ENCODE results near the gene ZNF653. TPM values are rescaled to one million over a fixed set of nuclear protein-coding genes. Genes with fewer than 3 reads are reported as not detected.

The ZNF653 gene
- total RNA-seq, 4 donors from 2014 or later, result 13.6 to 41.7 (median 14.2) TPM

DNA sequence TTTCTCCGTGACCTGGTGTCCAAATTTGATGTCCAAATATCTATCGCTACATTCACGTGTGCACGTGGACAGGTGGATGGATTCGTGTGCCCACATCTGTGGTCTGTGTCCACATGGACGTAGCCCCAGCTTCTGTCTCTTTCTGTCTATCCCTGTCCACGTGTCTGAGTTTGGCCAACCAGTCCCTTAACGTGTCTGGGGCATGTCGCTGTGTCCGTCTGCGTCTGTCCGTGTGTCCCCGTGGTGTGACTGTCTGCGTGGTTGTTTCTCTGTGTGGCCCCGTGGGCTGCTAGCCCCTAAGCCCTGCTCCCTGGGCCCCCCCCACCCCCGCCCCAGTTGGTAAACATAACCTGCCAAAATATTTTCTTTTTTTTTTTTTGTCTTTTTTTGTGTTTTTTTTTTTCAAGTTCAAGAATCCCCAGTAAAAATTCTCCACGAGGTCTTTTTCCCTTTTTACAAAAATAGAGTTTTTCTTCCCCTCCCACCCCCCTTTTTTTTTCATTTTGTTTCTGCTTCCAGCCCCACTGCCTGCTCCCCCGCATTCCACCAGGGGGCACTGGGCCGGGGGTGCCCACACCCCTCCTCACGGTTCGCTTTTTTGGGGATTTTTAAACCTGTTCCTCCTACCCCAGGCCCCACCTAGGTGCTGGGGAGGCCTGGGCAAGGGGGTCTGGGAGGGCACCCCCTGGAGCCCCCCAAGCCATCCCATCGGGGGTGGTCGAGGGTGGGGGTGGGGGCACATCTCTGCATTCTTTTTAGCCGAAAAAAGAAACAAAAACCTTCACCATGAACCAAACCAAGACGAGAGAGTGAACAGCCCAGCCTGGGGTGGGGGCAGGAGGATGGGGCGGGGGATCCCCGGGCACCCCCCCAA is 51.9 kb downstream of the ZNF653 start:
- Histone ChIP-seq H3K4me3 (replicated peaks in 1 of 3) (no peak overlapping the region), H3K4me1 (no peaks in the 10 kb centered on the region), H3K27ac (no peak overlapping the region), H3K9me3 (no peaks in the 10 kb centered on the region), H3K36me3 (peaks cover 12% of the 10 kb centered on the region in 2 donors), H3K27me3 (no peaks in the 10 kb centered on the region)
- no peak for TF ChIP-seq POLR2A (IDR thresholded peaks at IDR 0.05)
- TF ChIP-seq, protein P1, sequence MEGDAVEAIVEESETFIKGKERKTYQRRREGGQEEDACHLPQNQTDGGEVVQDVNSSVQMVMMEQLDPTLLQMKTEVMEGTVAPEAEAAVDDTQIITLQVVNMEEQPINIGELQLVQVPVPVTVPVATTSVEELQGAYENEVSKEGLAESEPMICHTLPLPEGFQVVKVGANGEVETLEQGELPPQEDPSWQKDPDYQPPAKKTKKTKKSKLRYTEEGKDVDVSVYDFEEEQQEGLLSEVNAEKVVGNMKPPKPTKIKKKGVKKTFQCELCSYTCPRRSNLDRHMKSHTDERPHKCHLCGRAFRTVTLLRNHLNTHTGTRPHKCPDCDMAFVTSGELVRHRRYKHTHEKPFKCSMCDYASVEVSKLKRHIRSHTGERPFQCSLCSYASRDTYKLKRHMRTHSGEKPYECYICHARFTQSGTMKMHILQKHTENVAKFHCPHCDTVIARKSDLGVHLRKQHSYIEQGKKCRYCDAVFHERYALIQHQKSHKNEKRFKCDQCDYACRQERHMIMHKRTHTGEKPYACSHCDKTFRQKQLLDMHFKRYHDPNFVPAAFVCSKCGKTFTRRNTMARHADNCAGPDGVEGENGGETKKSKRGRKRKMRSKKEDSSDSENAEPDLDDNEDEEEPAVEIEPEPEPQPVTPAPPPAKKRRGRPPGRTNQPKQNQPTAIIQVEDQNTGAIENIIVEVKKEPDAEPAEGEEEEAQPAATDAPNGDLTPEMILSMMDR (IDR thresholded peaks at IDR 0.05), result peak in 1 of 6 experiments; percentile 21
- intact Hi-C loops (cut with DNase I), result no loop called here
- WGBS, 2 donors, result 55 to 60% methylated on average over 27 of the region's 27 CpGs
- no peak for DNase-seq

DNA sequence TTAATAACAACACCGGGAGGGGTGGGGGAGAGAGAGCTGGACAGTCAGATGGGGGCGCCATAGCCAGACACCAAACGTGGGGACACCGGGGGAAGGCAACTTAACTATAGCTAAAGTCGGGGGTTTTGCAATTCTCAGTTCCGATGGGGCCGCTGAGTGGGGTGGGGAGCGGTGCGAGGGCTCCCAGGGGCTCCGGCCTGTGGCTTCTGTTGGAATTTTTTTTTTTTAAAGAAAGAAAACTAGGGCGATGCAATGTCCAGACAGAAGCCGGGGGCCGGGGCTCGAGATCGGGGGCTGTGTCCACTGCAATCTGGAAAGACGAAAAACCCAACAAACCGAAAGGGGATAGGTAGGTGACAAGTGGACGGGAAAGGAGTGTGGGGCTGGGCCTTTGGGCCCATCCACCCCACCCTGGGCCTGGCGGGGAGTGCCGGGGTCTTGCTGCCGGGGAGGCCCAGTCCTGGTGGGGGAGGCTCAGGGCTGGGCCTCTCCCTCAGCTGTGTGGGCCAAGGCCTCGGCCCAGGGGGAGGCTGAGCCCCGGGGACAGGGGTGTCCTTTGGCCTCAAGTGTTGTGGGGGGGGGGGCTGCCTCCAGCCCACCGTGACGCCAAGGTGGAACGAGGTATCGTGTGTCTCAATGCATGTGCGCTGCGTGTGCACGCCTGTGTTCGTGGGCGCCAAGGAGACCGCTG is 52.9 kb downstream of the ZNF653 start:
- Histone ChIP-seq H3K4me1 (no peaks in the 10 kb centered on the region), H3K4me3 (replicated peaks in 1 of 3) (no peak overlapping the region), H3K27ac (no peak overlapping the region), H3K36me3 (peaks cover 21% of the 10 kb centered on the region in 2 donors), H3K27me3 (no peaks in the 10 kb centered on the region), H3K9me3 (no peaks in the 10 kb centered on the region)
- no peak for DNase-seq
- intact Hi-C loops (cut with DNase I), result no loop called here
- TF ChIP-seq, protein P1 (IDR thresholded peaks at IDR 0.05), result no peak
- TF ChIP-seq POLR2A (IDR thresholded peaks at IDR 0.05), result no peak
- 73 to 78% methylated on average over 31 of the region's 33 CpGs for WGBS, 2 donors

DNA sequence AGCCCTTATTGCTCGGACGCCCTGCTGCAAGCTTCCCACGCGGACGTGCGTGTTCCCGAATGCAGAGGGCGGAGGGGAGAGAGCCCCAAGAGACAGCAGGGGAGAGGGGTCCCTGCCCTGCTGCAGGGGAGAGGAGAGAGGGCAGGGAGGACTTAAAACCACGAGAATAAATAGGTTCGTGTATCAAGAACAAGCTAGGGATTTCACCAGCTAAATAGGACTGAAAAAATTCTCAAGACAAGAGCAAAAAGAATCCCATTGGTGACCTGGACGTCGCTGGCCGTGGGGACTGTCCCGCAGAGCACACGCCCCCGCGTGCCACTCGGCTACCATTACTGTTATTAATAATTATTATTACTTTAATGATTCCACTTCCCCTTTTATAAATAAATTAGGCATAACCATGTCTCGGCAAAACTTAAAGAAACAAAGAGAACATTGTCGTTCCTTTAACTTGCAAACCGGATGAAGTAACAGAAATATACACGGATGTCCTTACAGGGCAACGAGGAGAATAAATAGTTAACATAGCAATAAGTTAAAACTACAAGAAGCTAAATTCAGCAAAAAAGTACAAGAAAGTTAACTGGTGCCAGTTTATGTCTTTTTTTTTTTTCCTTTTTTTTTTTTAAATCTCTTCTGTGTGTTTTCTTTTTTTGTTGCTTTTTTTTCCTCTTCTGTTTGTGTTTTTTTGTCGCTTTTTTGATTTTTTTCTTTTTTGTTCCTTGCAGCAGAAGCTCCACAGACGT is 53.6 kb downstream of the ZNF653 start:
- intact Hi-C loops (cut with DNase I), result no loop called here
- Histone ChIP-seq H3K36me3 (peaks cover 28% of the 10 kb centered on the region in 2 donors), H3K27me3 (no peaks in the 10 kb centered on the region), H3K9me3 (no peaks in the 10 kb centered on the region), H3K4me3 (replicated peaks in 1 of 3) (no peak overlapping the region), H3K27ac (no peak overlapping the region), H3K4me1 (no peaks in the 10 kb centered on the region)
- TF ChIP-seq POLR2A (IDR thresholded peaks at IDR 0.05), result no peak
- TF ChIP-seq, protein P1 (IDR thresholded peaks at IDR 0.05), result no peak
- no peak for DNase-seq
- 38 to 44% methylated on average over 24 to 25 of the region's 25 CpGs for WGBS, 2 donors

DNA sequence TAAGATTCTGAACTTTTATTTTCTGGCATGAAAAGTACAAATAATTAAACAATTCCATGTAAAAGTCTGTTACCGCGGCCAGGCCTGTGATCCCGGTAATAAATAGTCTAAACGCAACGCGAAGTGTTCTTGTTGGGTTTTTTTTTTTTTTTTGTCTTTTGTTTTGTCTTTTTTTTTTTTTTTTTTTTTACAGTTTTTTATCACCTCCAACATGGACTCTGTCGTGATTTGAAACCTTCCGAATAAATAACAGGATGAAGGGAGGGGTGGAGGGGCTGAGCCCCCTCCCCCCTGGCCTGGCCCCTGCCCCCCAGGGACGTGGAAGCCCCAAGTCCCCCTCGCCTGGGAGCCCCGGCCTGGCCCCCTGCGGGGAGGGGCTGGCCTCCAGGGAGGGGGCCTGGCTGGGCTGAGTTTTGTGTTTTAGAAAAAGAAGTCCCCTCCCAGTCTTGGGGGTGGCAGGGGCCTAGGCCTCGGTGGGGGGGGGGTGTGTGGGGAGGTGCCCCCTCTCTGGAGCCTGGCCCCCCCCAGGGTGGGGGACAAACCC is 54.2 kb downstream of the ZNF653 start:
- 52 to 68% methylated on average over 11 to 12 of the region's 13 CpGs for WGBS, 2 donors
- H3K36me3 ChIP-seq, result peaks cover 31% of the 10 kb centered on the region in 2 donors
- intact Hi-C loops (cut with DNase I), result no loop called here
- no peaks in the 10 kb centered on the region for H3K27me3 ChIP-seq
- H3K4me1 ChIP-seq, result no peaks in the 10 kb centered on the region
- DNase-seq, result no peak
- H3K9me3 ChIP-seq, result no peaks in the 10 kb centered on the region
- H3K4me3 ChIP-seq (replicated peaks in 1 of 3), result no peak overlapping the region
- no peak overlapping the region for H3K27ac ChIP-seq
- TF ChIP-seq, protein P1 (IDR thresholded peaks at IDR 0.05), result no peak
- no peak for TF ChIP-seq POLR2A (IDR thresholded peaks at IDR 0.05)

Data from thyroid gland (tissue), 4 donors.